ENCODE measurements around the gene EDN1.

- no peak for TF ChIP-seq POLR2A (IDR thresholded peaks at IDR 0.05)
- no peak for TF ChIP-seq CTCF (IDR thresholded peaks at IDR 0.05)
These were observed 38.5 kb downstream of the EDN1 start for GRCh38 chr6:12328701-12329100.
